AG09319 (cell line): ENCODE results near the gene RRP15.

Source experiments
- DNase-seq: peaks from one replicate; pipeline ENCODE4 v3.0.0-alpha.2; 2010; ENCODE audit warnings: low read depth; ENCODE audit errors: extremely low read depth
- TF ChIP-seq, protein P1 (sequence below): IDR thresholded peaks from 2 replicates; pipeline ENCODE4 v1.5.1; 2011; ENCODE audit warnings: low read depth, mild to moderate bottlenecking, inconsistent platforms, low read length, moderate library complexity

RRP15 gene

DNA sequence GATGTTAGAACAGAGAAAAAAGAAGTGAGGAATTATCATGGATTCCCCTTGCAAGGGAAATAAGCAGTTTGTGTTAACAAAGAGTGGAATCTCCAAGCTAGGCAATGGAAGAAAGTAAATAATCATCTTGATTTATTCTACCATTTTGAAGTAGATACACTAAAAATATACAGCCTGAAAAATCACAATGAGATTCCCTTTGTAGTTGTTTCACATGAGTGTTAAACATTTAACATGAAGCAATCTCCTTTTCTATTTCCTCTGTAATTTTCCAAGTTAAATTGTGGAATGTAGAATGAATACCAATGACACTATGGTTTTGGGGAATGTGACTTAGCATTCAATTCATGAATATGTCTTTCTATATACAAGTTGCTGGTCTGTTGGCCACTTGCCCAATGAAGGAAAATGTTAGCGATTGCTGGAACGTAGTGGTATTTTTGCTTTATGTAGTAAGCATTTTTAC, 65.7 kb downstream of the RRP15 start:
- no peak for DNase-seq
- TF ChIP-seq, protein P1, sequence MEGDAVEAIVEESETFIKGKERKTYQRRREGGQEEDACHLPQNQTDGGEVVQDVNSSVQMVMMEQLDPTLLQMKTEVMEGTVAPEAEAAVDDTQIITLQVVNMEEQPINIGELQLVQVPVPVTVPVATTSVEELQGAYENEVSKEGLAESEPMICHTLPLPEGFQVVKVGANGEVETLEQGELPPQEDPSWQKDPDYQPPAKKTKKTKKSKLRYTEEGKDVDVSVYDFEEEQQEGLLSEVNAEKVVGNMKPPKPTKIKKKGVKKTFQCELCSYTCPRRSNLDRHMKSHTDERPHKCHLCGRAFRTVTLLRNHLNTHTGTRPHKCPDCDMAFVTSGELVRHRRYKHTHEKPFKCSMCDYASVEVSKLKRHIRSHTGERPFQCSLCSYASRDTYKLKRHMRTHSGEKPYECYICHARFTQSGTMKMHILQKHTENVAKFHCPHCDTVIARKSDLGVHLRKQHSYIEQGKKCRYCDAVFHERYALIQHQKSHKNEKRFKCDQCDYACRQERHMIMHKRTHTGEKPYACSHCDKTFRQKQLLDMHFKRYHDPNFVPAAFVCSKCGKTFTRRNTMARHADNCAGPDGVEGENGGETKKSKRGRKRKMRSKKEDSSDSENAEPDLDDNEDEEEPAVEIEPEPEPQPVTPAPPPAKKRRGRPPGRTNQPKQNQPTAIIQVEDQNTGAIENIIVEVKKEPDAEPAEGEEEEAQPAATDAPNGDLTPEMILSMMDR = no peak

DNA sequence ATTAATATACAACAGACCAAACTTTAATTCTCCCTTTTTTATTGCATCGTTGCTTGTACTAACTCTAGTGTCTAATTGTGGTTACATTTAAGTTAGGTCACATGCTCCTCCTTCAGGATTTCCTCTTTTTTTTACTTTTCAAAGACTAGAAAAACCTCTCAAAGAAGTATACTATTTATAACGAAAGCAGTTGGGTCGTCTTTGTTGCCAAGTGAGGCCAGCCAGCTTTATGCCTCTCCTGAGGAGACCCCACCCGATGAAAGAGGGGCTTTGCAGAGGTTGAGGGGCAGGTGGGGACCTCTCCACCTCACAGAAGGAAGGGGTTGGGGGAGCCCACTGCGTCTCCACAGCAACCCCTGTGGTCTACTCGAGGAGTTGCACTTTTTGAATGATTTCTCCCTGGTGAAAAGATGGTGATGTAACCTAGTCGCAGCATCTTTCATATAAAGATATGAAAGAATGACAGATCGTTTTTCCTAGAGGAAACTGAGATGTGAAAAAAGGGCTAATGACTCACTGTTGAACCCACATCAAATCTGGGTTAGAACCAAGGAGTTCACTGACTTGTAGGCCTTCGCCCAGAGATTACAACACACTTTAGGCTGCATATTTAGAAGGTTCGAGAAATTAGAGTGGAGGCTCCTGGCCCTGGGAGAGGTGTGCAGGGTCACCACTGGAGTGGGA, 66.4 kb downstream of the RRP15 start:
- TF ChIP-seq, protein P1 = peak; percentile 49
- DNase-seq = no peak

DNA sequence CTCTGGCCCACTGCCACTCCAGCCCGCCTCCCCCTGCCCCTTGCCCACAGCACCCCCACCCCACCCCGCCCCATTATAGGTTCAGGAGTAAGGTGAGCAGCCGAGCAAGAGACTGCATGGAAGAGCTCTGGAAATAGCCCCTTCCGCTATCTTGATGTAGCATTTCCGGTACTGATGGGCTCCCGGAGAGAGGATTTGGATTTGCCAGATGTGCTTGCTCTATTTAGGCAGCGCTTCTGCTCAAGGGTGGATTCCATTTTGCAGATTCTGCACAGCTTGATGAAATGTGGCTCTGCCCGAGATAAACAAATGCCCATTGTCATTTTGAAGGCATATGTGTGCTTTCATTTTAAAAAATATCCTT, 67.0 kb downstream of the RRP15 start:
- no peak for DNase-seq
- TF ChIP-seq, protein P1 = no peak

DNA sequence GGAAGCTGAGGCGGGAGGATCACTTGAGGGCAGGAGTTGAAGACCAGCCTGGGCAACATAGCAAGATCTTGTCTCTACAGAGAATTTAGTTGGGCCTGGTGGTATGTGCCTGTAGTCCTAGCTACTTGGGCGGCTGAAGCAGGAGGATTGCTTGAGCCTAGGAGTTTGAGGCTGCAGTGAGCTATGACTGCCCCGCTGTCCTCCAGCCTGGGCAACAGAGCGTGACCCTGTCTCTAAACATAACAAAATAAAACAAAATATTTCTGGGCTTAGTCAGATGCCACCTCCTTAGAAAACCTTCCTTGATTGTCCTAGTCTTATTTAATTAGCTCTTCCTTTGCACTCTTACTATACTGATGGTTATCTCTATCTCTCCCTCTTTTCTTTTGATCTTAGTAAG, 68.6 kb downstream of the RRP15 start:
- DNase-seq = no peak
- TF ChIP-seq, protein P1 = no peak

DNA sequence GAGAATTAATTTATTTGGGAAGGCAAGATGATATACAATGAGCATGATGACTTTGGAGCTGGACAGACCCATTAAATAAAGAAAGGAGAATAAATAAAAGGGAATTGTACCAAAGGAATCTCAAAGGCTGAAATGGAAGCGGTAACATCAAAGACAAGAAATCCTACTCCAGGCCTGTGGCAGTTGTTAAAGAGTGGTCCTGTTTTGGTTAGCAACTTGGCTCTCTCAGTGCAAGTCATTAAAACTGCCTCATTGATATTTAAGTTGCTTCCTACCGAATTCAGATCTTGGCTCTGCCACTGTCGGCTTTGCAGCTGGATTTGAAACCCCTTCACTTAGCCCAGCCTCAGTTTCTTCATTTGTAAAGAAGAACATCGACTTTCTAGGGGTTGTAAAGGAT, 70.2 kb downstream of the RRP15 start:
- no peak for DNase-seq
- TF ChIP-seq, protein P1 = no peak

DNA sequence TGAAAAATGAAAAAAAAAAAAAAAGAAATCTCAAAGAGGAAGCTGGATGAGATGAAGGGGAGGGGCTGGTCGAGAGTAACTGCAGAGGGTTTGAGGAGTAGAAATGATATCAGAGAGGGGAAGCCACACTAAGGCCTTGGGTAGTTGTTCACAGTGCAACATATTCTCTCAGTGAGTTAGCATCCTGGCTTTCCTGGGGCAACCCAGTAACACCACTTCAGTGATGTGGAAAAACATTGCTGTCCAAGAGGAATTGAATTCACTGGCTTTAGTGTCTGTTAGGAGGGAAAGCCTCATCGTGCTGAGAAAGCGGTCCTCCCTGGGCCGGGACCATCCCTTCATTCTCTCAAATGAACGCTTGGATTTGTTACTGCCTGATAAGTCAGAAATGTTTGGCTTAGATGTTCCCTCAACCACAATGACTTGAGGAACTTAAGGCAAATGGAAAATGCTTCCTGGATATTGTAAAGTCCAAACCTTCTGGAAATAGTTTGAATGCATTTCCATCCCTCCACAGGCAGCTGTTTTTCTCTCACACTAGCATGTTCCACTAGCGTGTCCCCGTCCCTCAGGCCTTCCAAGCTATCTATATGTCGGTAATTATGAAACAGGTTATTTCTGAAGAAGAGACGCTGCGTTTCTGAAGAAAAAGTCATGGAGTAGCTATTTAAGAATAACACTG, 72.3 kb downstream of the RRP15 start:
- no peak for DNase-seq
- TF ChIP-seq, protein P1 = no peak

DNA sequence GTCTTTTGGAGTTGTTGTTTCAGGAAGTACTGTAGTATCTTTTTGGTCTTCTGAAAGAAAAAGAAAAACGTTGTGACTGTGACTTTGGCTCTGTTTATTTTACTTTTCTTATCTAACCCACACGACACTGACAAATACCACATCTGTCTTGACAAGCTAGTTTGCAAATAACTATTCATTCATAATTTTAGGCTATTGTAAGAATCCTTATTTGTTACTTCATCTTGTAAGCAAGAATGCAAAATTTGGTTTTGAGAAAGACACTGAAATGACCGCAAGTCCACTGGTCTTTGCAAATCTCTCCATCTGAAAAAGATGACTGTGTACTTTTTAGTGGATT, 72.8 kb downstream of the RRP15 start:
- DNase-seq = no peak
- TF ChIP-seq, protein P1 = no peak
